Measurements from ENCODE around the gene SIAH3. TPM values are rescaled to one million over a fixed set of nuclear protein-coding genes. Genes with fewer than 3 reads are reported as not detected.

Gene SIAH3
- total and polyA plus RNA-seq, 10 of the 15 experiments (the other 5 are each of a cell fraction or from before 2014, with no cell fraction given) = not detected

- intact Hi-C loops (cut with micrococcal nuclease; ENCODE audit: unreplicated experiment) (no loop called here), in situ Hi-C loops (cut with MboI) (no loop called here)
- ChIA-PET SMC1A (ENCODE audit: uncharacterized antibody, unreplicated experiment) (interaction anchor here (0.8 kb wide), 1 partner anchor 19 kb away, joined by 3 read pairs; no protein-coding TSS in a partner anchor), RAD21 (ENCODE audit: unreplicated experiment) (no interaction called here), CTCF (no interaction called here), POLR2A (no interaction called here)
- H3K9me3 ChIP-seq (replicated peaks; ENCODE audit: control insufficient read depth, insufficient read depth, low read length) = no peaks in the 10 kb centered on the region
- DNase-seq (ENCODE audit: low read depth, low spot score) (no peak), FAIRE-seq (no peak), ATAC-seq (no peak)
- H3K27me3 ChIP-seq (replicated peaks in 1 of 2; ENCODE audit: control insufficient read depth in 2 of 2, insufficient read depth in 2 of 2, low read length in 1 of 2) = peaks cover 0 to 6% of the 10 kb centered on the region in 2 experiments; a peak in 3 of 4 replicates
- no peaks in the 10 kb centered on the region for H3K4me1 ChIP-seq (ENCODE audit: control insufficient read depth, insufficient read depth, low read length)
- no peak overlapping the region for H2AFZ ChIP-seq (ENCODE audit: control insufficient read depth, low read depth, low read length)
- BruUV-seq (replicated peaks) = no TSS peak
- H3K27ac ChIP-seq (ENCODE audit: control insufficient read depth, insufficient read depth) = no peak overlapping the region
- no peaks in the 10 kb centered on the region for H3K36me3 ChIP-seq (ENCODE audit: control insufficient read depth in 2 of 2, insufficient read depth in 2 of 2, low read length in 1 of 2)
- H3K79me2 ChIP-seq (ENCODE audit: control insufficient read depth, insufficient read depth, low read length) = no peaks in the 10 kb centered on the region
- no peak overlapping the region for H3K4me2 ChIP-seq (ENCODE audit: control insufficient read depth, insufficient read depth)
- no peaks in the 10 kb centered on the region; the same call in 1 of the 2 replicates for H4K20me1 ChIP-seq (ENCODE audit: control insufficient read depth, insufficient read depth)
- H3K4me3 ChIP-seq = no peak overlapping the region
- 16% methylated on average over 3 of the region's 3 CpGs for WGBS (ENCODE audit: insufficient coverage, insufficient replicate concordance, low lambda C conversion rate, missing lambda C conversion rate)
- no peak overlapping the region for H3K9ac ChIP-seq (ENCODE audit: control insufficient read depth, insufficient read depth, low read length)
- TF ChIP-seq TCF12 (IDR thresholded peaks at IDR 0.05; ENCODE audit: low read depth, low read length) (no peak), CBX3 (IDR thresholded peaks at IDR 0.05; ENCODE audit: borderline replicate concordance, low read depth) (no peak), ATF2 (IDR thresholded peaks at IDR 0.05; ENCODE audit: low read length) (no peak), KDM1A (IDR thresholded peaks at IDR 0.05; ENCODE audit: borderline replicate concordance) (no peak), NFYA (IDR thresholded peaks at IDR 0.05; ENCODE audit: borderline replicate concordance, low read depth, low read length) (no peak), KLF5 (IDR thresholded peaks at IDR 0.05; ENCODE audit: partially characterized antibody) (no peak), E2F4 (IDR thresholded peaks at IDR 0.05; ENCODE audit: low read depth, low read length) (no peak), FOXM1 (IDR thresholded peaks at IDR 0.05; ENCODE audit: low read depth, low read length) (no peak), ZNF592 (IDR thresholded peaks at IDR 0.05) (no peak), SP1 (IDR thresholded peaks at IDR 0.05; ENCODE audit: low read depth, low read length) (no peak), RAD21 (IDR thresholded peaks at IDR 0.05; ENCODE audit: insufficient read depth, low read depth, low read length) (no peak), ZNF217 (IDR thresholded peaks at IDR 0.05) (no peak), SKIL (IDR thresholded peaks at IDR 0.05; ENCODE audit: low read depth, poor library complexity, severe bottlenecking) (no peak), HSF1 (IDR thresholded peaks at IDR 0.05; ENCODE audit: low read depth, low read length) (no peak), POLR2A (IDR thresholded peaks at IDR 0.05; ENCODE audit: low read depth, low read length) (no peak), NFXL1 (IDR thresholded peaks at IDR 0.05; ENCODE audit: borderline replicate concordance) (no peak)
These were observed 47.9 kb upstream of the SIAH3 start for GRCh38 chr13:45899406-45899805.

Measured in GM12878 (cell line).